SH-SY5Y (cell line): ENCODE measurements around the gene OR52K1.

ENCODE experiments used
- GATA2 ChIP-seq: IDR thresholded peaks from 2 replicates; pipeline ENCODE4 v1.6.1; 2011; ENCODE audit warnings: mild to moderate bottlenecking, low read depth, low read length
- GATA3 ChIP-seq: IDR thresholded peaks from 2 replicates; pipeline ENCODE4 v1.6.1; 2011; ENCODE audit warnings: low read depth, mild to moderate bottlenecking, low read length, moderate library complexity

DNA sequence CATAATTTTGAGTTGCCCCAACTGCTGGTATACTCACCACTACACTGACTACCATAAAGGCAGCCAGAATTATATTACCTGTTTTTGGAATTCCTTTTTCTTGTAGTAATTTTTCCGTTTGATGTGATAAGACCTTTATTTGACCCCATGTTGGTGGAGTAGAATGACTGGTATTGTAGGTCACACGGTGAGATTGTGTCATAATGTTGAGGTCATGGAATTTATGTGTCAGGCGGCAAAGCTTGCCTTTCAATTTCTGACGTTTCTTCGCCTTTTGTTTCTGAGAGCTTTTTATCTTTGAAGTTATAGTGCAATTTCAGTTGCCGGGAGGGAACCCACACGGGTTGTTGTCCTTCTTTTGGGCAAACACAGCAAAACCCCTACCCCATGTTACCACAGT is 13.0 kb downstream of the OR52K1 start:
- TF ChIP-seq GATA3 (no peak), GATA2 (no peak)
